Measurements from ENCODE around the gene PRICKLE2. TPM values are rescaled to one million over a fixed set of nuclear protein-coding genes. Genes with fewer than 3 reads are reported as not detected.

The PRICKLE2 gene
- total and polyA plus RNA-seq, 4 donors, result 0.89 to 8.0 (median 3.2) TPM

DNA sequence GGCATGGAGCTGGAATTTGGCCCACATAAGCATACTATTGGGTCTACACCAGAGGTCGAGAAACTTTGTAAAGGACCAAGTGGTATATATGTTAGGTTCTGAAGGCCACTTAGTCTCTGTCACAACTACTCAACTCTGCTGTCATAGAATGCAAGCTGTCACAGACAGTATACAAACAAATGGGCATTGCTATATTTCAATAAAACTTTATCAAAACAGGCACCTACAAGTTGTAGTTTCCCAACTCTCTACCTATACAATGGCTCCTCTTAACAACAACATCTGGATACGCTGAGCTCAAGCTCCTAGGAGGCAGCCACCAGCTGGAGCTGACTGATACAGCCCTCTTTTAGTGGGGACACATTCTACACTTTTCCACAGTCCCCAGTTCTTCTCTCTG lies 15.7 kb upstream of the PRICKLE2 start:
- H3K4me3 ChIP-seq (ENCODE audit: low read depth in 1 of 3, low read length in 3 of 3), result no peak overlapping the region
- TF ChIP-seq SP1 (IDR thresholded peaks at IDR 0.05) (no peak), TAF1 (conservative IDR thresholded peaks at IDR 0.05) (no peak), GABPA (IDR thresholded peaks at IDR 0.05 in 1 of 2, conservative IDR thresholded peaks at IDR 0.05 in 1 of 2) (no peak), JUND (IDR thresholded peaks at IDR 0.05) (no peak), FOXA2 (IDR thresholded peaks at IDR 0.05) (no peak), YY1 (IDR thresholded peaks at IDR 0.05) (no peak), RXRA (IDR thresholded peaks at IDR 0.05) (no peak), HNF4G (IDR thresholded peaks at IDR 0.05) (no peak), EGR1 (IDR thresholded peaks at IDR 0.05; ENCODE audit: low read depth in 2 of 2) (no peak), HNF4A (conservative IDR thresholded peaks at IDR 0.05) (no peak), RAD21 (IDR thresholded peaks at IDR 0.05) (no peak), FOXA1 (IDR thresholded peaks at IDR 0.05) (no peak), NR2F2 (IDR thresholded peaks at IDR 0.05) (no peak)
- TF ChIP-seq, protein P1, sequence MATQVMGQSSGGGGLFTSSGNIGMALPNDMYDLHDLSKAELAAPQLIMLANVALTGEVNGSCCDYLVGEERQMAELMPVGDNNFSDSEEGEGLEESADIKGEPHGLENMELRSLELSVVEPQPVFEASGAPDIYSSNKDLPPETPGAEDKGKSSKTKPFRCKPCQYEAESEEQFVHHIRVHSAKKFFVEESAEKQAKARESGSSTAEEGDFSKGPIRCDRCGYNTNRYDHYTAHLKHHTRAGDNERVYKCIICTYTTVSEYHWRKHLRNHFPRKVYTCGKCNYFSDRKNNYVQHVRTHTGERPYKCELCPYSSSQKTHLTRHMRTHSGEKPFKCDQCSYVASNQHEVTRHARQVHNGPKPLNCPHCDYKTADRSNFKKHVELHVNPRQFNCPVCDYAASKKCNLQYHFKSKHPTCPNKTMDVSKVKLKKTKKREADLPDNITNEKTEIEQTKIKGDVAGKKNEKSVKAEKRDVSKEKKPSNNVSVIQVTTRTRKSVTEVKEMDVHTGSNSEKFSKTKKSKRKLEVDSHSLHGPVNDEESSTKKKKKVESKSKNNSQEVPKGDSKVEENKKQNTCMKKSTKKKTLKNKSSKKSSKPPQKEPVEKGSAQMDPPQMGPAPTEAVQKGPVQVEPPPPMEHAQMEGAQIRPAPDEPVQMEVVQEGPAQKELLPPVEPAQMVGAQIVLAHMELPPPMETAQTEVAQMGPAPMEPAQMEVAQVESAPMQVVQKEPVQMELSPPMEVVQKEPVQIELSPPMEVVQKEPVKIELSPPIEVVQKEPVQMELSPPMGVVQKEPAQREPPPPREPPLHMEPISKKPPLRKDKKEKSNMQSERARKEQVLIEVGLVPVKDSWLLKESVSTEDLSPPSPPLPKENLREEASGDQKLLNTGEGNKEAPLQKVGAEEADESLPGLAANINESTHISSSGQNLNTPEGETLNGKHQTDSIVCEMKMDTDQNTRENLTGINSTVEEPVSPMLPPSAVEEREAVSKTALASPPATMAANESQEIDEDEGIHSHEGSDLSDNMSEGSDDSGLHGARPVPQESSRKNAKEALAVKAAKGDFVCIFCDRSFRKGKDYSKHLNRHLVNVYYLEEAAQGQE (IDR thresholded peaks at IDR 0.05), result no peak
- TF ChIP-seq, protein P2, sequence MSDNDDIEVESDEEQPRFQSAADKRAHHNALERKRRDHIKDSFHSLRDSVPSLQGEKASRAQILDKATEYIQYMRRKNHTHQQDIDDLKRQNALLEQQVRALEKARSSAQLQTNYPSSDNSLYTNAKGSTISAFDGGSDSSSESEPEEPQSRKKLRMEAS (IDR thresholded peaks at IDR 0.05), result no peak
- TF ChIP-seq, protein P3, sequence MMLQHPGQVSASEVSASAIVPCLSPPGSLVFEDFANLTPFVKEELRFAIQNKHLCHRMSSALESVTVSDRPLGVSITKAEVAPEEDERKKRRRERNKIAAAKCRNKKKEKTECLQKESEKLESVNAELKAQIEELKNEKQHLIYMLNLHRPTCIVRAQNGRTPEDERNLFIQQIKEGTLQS (IDR thresholded peaks at IDR 0.05), result no peak
- TF ChIP-seq, protein P4, sequence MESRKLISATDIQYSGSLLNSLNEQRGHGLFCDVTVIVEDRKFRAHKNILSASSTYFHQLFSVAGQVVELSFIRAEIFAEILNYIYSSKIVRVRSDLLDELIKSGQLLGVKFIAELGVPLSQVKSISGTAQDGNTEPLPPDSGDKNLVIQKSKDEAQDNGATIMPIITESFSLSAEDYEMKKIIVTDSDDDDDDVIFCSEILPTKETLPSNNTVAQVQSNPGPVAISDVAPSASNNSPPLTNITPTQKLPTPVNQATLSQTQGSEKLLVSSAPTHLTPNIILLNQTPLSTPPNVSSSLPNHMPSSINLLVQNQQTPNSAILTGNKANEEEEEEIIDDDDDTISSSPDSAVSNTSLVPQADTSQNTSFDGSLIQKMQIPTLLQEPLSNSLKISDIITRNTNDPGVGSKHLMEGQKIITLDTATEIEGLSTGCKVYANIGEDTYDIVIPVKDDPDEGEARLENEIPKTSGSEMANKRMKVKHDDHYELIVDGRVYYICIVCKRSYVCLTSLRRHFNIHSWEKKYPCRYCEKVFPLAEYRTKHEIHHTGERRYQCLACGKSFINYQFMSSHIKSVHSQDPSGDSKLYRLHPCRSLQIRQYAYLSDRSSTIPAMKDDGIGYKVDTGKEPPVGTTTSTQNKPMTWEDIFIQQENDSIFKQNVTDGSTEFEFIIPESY (IDR thresholded peaks at IDR 0.05), result no peak
- TF ChIP-seq, protein P5, sequence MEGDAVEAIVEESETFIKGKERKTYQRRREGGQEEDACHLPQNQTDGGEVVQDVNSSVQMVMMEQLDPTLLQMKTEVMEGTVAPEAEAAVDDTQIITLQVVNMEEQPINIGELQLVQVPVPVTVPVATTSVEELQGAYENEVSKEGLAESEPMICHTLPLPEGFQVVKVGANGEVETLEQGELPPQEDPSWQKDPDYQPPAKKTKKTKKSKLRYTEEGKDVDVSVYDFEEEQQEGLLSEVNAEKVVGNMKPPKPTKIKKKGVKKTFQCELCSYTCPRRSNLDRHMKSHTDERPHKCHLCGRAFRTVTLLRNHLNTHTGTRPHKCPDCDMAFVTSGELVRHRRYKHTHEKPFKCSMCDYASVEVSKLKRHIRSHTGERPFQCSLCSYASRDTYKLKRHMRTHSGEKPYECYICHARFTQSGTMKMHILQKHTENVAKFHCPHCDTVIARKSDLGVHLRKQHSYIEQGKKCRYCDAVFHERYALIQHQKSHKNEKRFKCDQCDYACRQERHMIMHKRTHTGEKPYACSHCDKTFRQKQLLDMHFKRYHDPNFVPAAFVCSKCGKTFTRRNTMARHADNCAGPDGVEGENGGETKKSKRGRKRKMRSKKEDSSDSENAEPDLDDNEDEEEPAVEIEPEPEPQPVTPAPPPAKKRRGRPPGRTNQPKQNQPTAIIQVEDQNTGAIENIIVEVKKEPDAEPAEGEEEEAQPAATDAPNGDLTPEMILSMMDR (IDR thresholded peaks at IDR 0.05; ENCODE audit: low read depth, low read length, missing input control), result no peak
- H3K9me3 ChIP-seq (ENCODE audit: control insufficient read depth in 4 of 4, low read length in 3 of 4), result no peaks in the 10 kb centered on the region
- 96% methylated on average over 2 of the region's 2 CpGs for WGBS
- no peaks in the 10 kb centered on the region for H3K4me1 ChIP-seq (ENCODE audit: control insufficient read depth in 4 of 4, insufficient read depth in 4 of 4, low read length in 3 of 4)
- no peak for DNase-seq (ENCODE audit: low spot score)
- no peak overlapping the region for H3K27ac ChIP-seq (ENCODE audit: low read depth in 1 of 2, low read length in 2 of 2)
- no peaks in the 10 kb centered on the region for H3K27me3 ChIP-seq (ENCODE audit: control insufficient read depth in 4 of 4, insufficient read depth in 4 of 4, low read length in 3 of 4)
- no peak overlapping the region for H3K9ac ChIP-seq (ENCODE audit: low read depth in 1 of 2, low read length in 2 of 2)
- no peaks in the 10 kb centered on the region for H3K36me3 ChIP-seq (ENCODE audit: control insufficient read depth in 4 of 4, insufficient read depth in 3 of 4, low read depth in 1 of 4, low read length in 3 of 4)

Measured in liver (tissue), 9 donors.